Measurements from ENCODE around the gene INPPL1.

DNA sequence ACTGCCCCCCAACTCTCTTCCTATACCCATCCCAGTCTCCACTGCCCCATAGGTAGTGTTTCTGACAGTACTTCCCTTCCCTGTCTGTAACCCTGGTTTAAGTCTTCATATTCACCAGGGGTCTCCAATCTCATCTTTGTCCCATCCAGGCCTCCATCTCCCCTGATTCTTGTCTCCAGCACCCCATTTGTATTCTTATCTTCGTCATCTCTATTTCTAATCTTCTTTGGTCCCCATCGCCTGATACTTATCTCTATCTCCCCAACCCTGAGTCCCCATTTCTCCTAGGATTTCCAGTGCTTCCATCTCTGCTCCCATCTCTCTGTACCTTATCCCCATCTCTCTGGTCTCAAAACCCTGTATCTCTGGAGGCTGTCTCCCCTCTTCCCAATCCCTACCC, 17.6 kb downstream of the INPPL1 start:
- no peak for TF ChIP-seq EP300 (IDR thresholded peaks at IDR 0.05)
- no peak for TF ChIP-seq CTCF (IDR thresholded peaks at IDR 0.05)
- TF ChIP-seq POLR2AphosphoS5 (IDR thresholded peaks at IDR 0.05): no peak
- no peak for TF ChIP-seq POLR2A (IDR thresholded peaks at IDR 0.05)

Data from suprapubic skin (tissue), 4 donors.